HUES64 (cell line): ENCODE results near the gene PELI1.
"Not testable (repeated sequence)": the region's sequence is repeated elsewhere in the genome, so short reads cannot be mapped to it uniquely, and the experiment has no call there.

Source experiments
- H3K27ac ChIP-seq: 2 replicates; pipeline ENCODE4 v1.7.0; 2013; ENCODE audit warnings: low read depth, low read length, inconsistent platforms
- H3K27me3 ChIP-seq: 2 replicates; pipeline ENCODE4 v1.6.1; 2013; ENCODE audit warnings: mild to moderate bottlenecking, low read length; ENCODE audit not compliant: insufficient read depth
- H3K36me3 ChIP-seq: 2 replicates; pipeline ENCODE4 v1.6.1; 2013; ENCODE audit warnings: mild to moderate bottlenecking, low read length; ENCODE audit not compliant: insufficient read depth
- H3K4me1 ChIP-seq: 2 replicates; pipeline ENCODE4 v1.6.1; 2013; ENCODE audit warnings: mild to moderate bottlenecking, low read length, moderate library complexity; ENCODE audit not compliant: insufficient read depth
- H3K4me3 ChIP-seq: 2 replicates; pipeline ENCODE4 v1.5.1; 2013; ENCODE audit warnings: mild to moderate bottlenecking, low read length, moderate library complexity
- H3K9ac ChIP-seq: 2 replicates; pipeline ENCODE4 v1.6.1; 2013; ENCODE audit warnings: mild to moderate bottlenecking, low read depth, low read length
- H3K9me3 ChIP-seq: 2 replicates; pipeline ENCODE4 v1.6.1; 2013; ENCODE audit warnings: low read depth, low read length; ENCODE audit not compliant: insufficient read depth
- WGBS: fragments of 150-250, 120-280 bp; methylation state at CpG from one replicate; pipeline ENCODE4 v1.1.7; 2013; ENCODE audit warnings: missing lambda C conversion rate; 5-methylcytosine and 5-hydroxymethylcytosine counted together

Gene PELI1

DNA sequence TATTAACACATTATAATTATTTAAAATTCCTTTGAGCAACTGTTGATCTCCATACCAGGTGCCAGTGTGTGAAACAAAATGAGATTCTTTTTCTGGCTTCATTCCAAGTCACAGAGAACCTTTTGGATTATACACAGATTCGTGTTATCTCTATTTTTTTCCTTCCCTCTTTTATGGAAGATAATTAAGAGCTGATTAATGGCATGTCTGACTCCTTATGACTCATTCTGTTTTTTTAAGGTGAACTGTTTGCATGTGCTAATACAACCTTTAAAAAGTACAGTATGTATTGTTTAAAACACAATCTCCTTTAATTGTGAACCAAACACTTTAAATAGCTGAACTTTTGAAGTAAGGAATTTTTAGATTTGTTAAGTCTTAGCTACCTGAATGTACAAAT, 39.3 kb downstream of the PELI1 start:
- no peak overlapping the region for H3K9ac ChIP-seq
- no peak overlapping the region for H3K4me3 ChIP-seq
- H3K4me1 ChIP-seq = no peaks in the 10 kb centered on the region
- no peaks in the 10 kb centered on the region for H3K27me3 ChIP-seq
- H3K36me3 ChIP-seq = peaks cover 79% of the 10 kb centered on the region
- no CpG with 5 or more reads among the region's 1 CpG for WGBS
- H3K9me3 ChIP-seq = no peaks in the 10 kb centered on the region
- H3K27ac ChIP-seq = no peak overlapping the region

DNA sequence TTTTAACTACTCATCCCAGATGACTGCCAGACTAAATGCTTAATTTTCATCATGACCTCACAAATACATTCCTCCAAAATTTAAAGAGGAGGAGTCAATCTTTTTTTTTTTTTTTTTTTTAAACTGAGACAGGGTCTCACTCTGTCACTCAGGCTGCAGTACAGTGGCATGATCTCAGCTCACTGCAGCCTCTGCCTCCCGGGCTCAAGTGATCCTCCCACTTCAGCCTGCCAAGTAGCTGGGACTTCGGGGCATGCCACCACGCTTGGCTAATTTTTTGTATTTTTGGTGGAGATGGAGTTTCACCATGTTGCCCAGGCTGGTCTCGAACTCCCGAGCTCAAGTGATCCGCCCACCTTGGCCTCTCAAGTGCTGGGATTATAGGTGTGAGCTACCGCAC, 41.5 kb downstream of the PELI1 start:
- peaks cover 90% of the 10 kb centered on the region for H3K36me3 ChIP-seq
- not testable (repeated sequence) for H3K9me3 ChIP-seq, H3K9ac ChIP-seq, H3K27me3 ChIP-seq, H3K4me3 ChIP-seq, H3K27ac ChIP-seq, H3K4me1 ChIP-seq
- WGBS = 91% methylated on average over 7 of the region's 7 CpGs

DNA sequence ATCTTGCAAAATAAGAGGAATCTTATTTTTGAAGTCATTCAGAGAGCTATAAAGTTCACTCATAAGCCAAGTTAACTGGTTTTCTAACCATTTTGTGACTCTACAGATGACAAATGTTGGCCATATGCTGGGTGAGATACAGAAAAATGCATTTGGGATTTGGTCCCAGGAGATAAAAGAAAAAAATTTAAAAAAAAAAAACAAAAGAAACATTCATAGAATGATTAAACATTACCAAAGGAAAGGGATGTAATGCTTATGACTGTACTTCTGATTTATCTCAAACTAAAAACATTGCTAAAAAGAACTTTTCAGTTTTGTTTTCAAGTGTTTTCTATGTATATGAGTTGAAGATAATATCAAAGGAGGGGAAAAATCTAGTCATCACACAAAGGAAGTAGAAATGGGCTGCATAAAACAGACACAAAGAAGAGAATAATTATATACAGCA, 43.1 kb downstream of the PELI1 start:
- Histone ChIP-seq H3K27me3 (no peaks in the 10 kb centered on the region), H3K36me3 (peaks cover 92% of the 10 kb centered on the region), H3K9me3 (no peaks in the 10 kb centered on the region), H3K4me1 (no peaks in the 10 kb centered on the region), H3K27ac (no peak overlapping the region), H3K4me3 (no peak overlapping the region), H3K9ac (no peak overlapping the region)

DNA sequence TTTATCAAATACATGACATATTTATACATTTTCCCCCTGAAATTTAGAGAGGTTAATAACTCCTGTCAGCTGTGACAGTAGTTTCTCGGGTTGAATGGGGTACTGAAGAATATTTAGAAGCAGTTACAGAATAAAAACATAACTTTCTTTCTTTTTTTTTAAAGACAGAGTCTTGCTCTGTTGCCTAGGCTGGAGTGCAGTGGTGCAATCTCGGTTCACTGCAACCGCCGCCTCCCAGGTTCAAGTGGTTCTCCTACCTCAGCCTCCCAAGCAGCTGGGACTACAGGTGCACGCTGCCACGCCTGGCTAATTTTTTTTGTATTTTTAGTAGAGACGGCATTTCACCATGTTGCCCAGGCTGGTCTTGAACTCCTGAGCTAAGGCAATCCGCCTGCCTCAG, 43.6 kb downstream of the PELI1 start:
- not testable (repeated sequence) for H3K9ac ChIP-seq, H3K27ac ChIP-seq, H3K4me1 ChIP-seq, H3K27me3 ChIP-seq, H3K9me3 ChIP-seq, H3K4me3 ChIP-seq
- WGBS = 97% methylated on average over 7 of the region's 8 CpGs
- peaks cover 92% of the 10 kb centered on the region for H3K36me3 ChIP-seq

DNA sequence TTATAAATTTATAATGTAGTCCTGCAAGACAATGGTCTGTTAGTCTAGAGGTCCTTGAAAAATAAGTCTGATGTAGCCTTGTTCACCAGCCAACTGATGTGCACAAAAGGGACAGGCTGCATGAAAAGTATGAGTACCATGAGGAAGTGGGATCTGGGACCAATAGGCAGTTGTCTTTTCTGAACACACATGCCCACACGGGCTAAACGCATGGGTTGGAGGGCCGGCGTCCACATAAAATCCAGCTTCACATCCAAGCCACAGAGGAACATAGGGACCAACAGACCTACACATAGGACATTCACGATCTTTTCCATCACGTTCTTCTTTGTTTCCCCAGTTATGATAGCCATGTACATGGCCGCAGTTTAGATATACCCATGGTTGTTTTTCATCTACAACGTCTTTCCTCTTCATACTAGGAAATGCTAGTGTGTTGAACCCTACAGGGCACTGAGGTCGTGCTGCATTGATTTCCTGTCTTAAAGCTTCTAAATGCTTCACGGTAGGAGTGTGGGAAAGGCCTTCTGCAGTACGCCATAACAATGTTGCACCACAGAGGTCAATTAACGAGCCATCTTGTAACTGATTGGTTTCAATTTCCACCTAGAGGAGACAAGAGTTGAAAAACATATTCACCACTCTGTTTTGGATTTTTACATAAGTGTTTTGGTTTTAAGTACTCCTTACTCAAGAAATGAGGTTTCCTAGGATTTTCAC, 49.4 kb downstream of the PELI1 start:
- H3K27ac ChIP-seq = no peak overlapping the region
- H3K27me3 ChIP-seq = no peaks in the 10 kb centered on the region
- no peaks in the 10 kb centered on the region for H3K9me3 ChIP-seq
- peaks cover 87% of the 10 kb centered on the region for H3K36me3 ChIP-seq
- WGBS = 89% methylated on average over 12 of the region's 12 CpGs
- H3K4me3 ChIP-seq = no peak overlapping the region
- no peak overlapping the region for H3K9ac ChIP-seq
- H3K4me1 ChIP-seq = 0 out of 2 replicates have a peak, but pooled peaks cover 3% of the 10 kb centered on the region

DNA sequence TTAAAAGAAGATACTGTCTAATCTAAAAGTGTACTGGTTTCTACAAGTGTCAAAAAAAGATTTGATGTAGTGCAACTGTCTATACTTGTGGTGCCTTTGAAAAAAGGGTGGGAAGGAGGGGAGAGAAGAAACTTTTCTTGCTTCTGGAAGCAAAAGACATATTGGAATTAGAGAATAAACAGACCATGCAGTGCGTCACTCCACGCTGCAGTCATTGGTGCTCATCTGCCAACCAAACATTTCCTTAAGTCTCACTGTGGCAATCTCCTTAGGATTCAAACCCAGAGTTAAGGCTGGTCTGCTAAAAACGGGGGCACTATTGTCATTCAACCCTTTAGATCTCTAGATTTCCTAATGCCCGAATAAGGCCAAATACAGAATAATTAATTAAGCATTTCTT, 50.9 kb downstream of the PELI1 start:
- H3K4me3 ChIP-seq = no peak overlapping the region
- H3K27me3 ChIP-seq = no peaks in the 10 kb centered on the region
- 86% methylated on average over 4 of the region's 4 CpGs for WGBS
- no peak overlapping the region for H3K27ac ChIP-seq
- H3K36me3 ChIP-seq = peaks cover 72% of the 10 kb centered on the region
- H3K9ac ChIP-seq = no peak overlapping the region
- H3K4me1 ChIP-seq = 0 out of 2 replicates have a peak, but pooled peaks cover 3% of the 10 kb centered on the region
- no peaks in the 10 kb centered on the region for H3K9me3 ChIP-seq

DNA sequence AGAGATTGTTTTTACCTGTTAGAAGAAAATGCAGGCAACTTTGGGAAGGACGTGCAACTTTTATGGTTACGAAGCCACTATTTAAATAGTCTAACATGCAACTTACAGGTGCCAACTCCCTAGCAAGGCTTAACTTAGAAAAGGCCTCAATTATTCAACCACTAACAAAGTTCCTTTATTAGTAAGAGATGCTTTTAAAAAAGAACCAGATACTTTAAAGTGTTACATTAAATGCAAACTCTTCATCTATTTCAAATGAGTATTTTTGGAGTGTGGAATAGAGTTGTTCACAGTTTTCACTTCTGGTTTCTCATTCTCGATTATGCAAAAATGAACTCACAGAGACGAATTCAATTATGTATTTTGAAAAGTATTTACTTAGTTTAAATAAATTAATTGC, 51.7 kb downstream of the PELI1 start:
- no peaks in the 10 kb centered on the region for H3K27me3 ChIP-seq
- H3K9ac ChIP-seq = no peak overlapping the region
- no peak overlapping the region for H3K4me3 ChIP-seq
- WGBS = 96% methylated on average over 2 of the region's 4 CpGs
- peaks cover 64% of the 10 kb centered on the region for H3K36me3 ChIP-seq
- H3K4me1 ChIP-seq = 0 out of 2 replicates have a peak, but pooled peaks cover 5% of the 10 kb centered on the region
- no peak overlapping the region for H3K27ac ChIP-seq
- no peaks in the 10 kb centered on the region for H3K9me3 ChIP-seq

DNA sequence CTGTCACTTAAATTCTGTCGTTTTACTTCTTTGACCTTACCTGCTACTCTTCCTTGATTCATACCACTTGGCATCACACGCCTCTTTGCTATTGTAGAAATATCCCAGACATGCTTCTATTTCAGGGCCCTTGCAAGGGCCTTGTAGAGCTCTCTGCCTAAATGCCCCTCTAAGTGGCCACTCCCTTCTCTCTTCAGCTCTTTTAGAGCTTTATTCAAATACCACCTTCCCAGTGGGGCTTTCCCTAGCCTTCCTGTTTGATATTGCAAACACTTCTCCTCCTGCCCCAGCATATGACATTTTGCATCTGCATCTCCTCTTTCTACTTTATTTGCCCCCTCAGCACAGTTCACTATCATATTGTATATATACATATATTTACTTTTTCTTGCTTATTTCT, 54.0 kb downstream of the PELI1 start:
- WGBS = 87% methylated on average over 2 of the region's 2 CpGs
- 0 out of 2 replicates have a peak, but pooled peaks cover 7% of the 10 kb centered on the region for H3K4me1 ChIP-seq
- H3K27me3 ChIP-seq = no peaks in the 10 kb centered on the region
- no peaks in the 10 kb centered on the region for H3K9me3 ChIP-seq
- no peak overlapping the region for H3K4me3 ChIP-seq
- H3K27ac ChIP-seq = no peak overlapping the region
- H3K36me3 ChIP-seq = peaks cover 42% of the 10 kb centered on the region
- no peak overlapping the region for H3K9ac ChIP-seq

DNA sequence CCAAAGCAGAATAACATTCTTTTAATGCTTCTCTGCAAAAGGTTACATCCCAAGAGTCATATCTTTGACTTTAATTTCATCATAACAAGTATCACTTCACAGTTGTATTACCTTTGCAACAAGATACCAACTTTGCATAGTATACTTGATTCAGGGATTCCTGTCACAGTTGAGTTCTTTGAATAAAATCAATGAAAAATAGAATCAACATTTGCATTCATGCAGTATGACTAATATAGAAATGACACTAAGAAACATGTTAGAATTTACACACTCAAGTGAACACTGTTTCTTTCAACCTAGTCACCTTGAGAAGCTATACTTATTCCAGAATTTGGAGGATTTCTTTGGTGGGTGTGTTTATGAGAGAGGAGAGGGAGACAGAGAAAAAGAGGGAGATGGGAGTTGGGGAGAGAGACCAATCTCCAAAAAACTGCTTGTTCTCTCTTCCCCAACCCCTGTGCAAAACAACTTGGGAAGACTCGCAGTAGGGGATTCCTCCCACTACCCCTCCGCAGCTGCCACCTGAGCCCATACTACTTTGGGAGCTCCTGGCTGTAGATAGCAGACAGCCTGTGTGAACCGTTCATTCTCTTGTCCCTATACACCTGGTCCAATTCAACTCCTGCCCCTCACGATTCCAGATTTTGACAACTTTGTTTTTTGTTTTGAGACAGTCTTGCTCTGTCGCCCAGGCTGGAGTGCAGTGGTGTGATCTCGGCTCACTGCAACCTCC, 57.7 kb downstream of the PELI1 start:
- Histone ChIP-seq H3K27ac (no peak overlapping the region), H3K27me3 (no peaks in the 10 kb centered on the region), H3K4me1 (0 out of 2 replicates have a peak, but pooled peaks cover 4% of the 10 kb centered on the region), H3K9me3 (no peaks in the 10 kb centered on the region), H3K4me3 (no peak overlapping the region), H3K9ac (no peak overlapping the region), H3K36me3 (peaks cover 6% of the 10 kb centered on the region)
- 90% methylated on average over 6 of the region's 6 CpGs for WGBS

DNA sequence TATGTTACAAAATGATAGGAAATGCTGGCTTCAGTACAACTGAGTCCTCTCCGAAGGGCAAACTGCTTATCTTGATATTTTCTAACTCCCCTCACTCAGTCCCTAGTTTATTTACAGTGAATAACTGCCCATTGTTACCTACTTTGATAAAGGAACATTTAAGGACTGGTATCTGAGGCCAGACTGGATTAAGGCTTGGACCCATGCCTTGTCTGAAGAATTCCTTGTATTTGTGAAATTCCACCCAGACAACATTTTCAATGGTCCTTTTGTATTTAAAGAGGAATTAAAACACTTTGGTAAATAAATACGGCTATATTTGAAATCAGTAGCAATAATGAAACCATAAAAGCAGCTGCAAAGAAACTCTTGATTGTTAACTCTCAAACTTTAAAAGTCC, 58.3 kb downstream of the PELI1 start:
- H3K27ac ChIP-seq = no peak overlapping the region
- WGBS = 93% methylated on average over 2 of the region's 2 CpGs
- no peak overlapping the region for H3K9ac ChIP-seq
- H3K27me3 ChIP-seq = no peaks in the 10 kb centered on the region
- no peaks in the 10 kb centered on the region for H3K9me3 ChIP-seq
- no peaks in the 10 kb centered on the region for H3K36me3 ChIP-seq
- H3K4me1 ChIP-seq = 0 out of 2 replicates have a peak, but pooled peaks cover 4% of the 10 kb centered on the region
- no peak overlapping the region for H3K4me3 ChIP-seq

DNA sequence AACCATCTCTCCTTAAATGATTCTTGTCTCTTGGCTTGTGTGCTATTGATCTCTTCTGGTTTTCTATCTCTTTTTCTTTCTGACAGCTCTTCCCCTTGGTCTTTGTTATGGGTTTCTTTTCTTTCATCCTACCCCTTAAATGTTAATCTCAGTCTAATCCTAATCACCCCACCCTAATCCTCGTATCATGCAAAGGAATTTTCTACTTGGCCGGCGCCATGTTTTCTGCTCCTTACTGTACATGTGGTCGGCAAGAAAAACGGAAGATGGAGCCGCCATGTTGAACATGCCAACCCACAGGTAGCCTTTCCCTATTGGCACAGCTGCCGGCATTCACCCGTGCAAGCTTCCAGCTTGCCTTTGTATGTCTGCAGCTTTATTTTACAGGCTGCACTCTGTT, 63.2 kb downstream of the PELI1 start:
- Histone ChIP-seq H3K9ac (no peak overlapping the region), H3K4me1 (no peaks in the 10 kb centered on the region), H3K36me3 (no peaks in the 10 kb centered on the region), H3K4me3 (no peak overlapping the region), H3K9me3 (no peaks in the 10 kb centered on the region), H3K27me3 (no peaks in the 10 kb centered on the region), H3K27ac (no peak overlapping the region)
- WGBS = 96% methylated on average over 8 of the region's 8 CpGs
